SK-N-MC (cell line): Measurements from ENCODE around the gene NXF1.

Experiments used
- EZH2 ChIP-seq: fragments of 200-600 bp; sonication (generic); IDR thresholded peaks from one replicate; pipeline ENCODE4 v1.6.1; 2017; ENCODE audit warnings: antibody characterized with exemption
- POLR2AphosphoS5 ChIP-seq: IDR thresholded peaks from 2 replicates; pipeline ENCODE4 v1.6.1; 2012; ENCODE audit warnings: mild to moderate bottlenecking, low read depth, low read length, borderline replicate concordance

- TF ChIP-seq POLR2AphosphoS5 (no peak), EZH2 (no peak)
Measured at GRCh38 chr11:62846177-62846576, 40.9 kb upstream of the NXF1 start.
